Stimulated activated memory B cell treated with anti-CD40 and anti-IgM and Interleukin-4, amounts not matched to agents 10 μg/mL and 1 μg/mL and 100 μg/mL, for 72 hours (primary cell): Measurements from ENCODE around the gene MAML3.
"Not testable (repeated sequence)": the region's sequence is repeated elsewhere in the genome, so short reads cannot be mapped to it uniquely, and the experiment has no call there.

ENCODE experiments used
- ATAC-seq: fragments of 150-1000 bp; cut with Tn5 transposase; 2 replicates; pipeline ENCODE4 v1.10.0; 2021
- H3K27ac Mint-ChIP-seq: one replicate; pipeline ENCODE4 v1.8.0; 2022; ENCODE audit warnings: mild to moderate bottlenecking, mixed read lengths
- H3K27me3 Mint-ChIP-seq: one replicate; pipeline ENCODE4 v1.8.0; 2022; ENCODE audit warnings: mixed read lengths
- H3K36me3 Mint-ChIP-seq: one replicate; pipeline ENCODE4 v1.8.0; 2022; ENCODE audit warnings: mixed read lengths
- H3K4me1 Mint-ChIP-seq: one replicate; pipeline ENCODE4 v1.8.0; 2022; ENCODE audit warnings: mixed read lengths
- H3K4me3 Mint-ChIP-seq: one replicate; pipeline ENCODE4 v1.8.0; 2022; ENCODE audit warnings: mild to moderate bottlenecking, moderate library complexity, mixed read lengths
- H3K9me3 Mint-ChIP-seq: one replicate; pipeline ENCODE4 v1.8.0; 2022; ENCODE audit warnings: mixed read lengths

MAML3 gene

GRCh38 chr4:139698167-139698925, 455.6 kb downstream of the MAML3 start:
- not testable (repeated sequence) for H3K4me3 Mint-ChIP-seq, H3K27ac Mint-ChIP-seq, H3K27me3 Mint-ChIP-seq, ATAC-seq, H3K4me1 Mint-ChIP-seq, H3K36me3 Mint-ChIP-seq
- H3K9me3 Mint-ChIP-seq: peaks cover 12% of the 10 kb centered on the region

DNA sequence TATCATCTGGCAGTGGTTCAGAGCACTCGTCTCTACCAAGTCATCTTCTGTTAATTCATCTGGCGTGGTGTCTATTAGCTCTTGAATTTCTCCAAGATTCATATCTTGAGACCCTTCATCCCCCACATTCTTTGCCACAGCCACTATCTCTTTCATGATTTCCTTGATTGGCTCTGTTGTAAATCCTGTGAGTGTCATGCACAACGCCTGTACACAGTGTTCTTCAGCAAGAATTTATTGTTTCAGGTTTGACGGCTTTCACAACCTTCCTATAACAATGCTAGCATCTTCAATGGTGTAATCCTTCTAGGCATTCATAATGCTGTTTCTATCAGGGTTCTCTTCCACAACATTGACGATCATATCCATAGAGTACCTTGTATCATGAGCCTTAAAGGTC, 457.5 kb downstream of the MAML3 start:
- H3K4me1 Mint-ChIP-seq: no peaks in the 10 kb centered on the region
- no peak overlapping the region for H3K4me3 Mint-ChIP-seq

DNA sequence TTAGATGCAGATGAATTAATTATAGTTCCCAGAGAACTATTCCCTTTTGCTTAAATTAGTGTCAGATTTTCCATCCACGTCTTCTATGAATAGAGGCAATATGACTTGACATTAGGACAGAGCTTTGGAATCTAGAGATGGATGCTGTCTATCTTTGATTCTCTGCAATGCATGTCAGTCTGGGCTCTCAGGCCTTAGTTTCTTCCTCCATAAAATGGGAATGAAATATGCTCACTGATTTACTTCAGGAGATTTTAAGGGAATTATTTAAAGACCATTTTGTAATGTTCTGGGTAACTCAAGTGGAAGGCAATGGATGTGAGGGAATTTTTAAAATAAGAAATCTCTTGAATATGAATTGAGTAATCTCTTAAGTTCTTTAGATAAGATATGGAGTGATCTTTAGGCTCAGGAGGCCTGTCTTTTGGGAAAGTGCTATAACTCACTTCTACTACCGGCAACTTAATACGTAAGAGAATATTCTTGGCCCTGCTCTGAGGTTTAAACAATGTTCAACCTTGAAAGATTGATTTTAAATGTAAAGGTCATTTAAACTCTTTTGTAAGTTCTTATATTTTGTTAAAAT, 459.4 kb downstream of the MAML3 start:
- Mint-ChIP-seq H3K36me3 (peaks cover 6% of the 10 kb centered on the region), H3K27me3 (no peaks in the 10 kb centered on the region), H3K4me3 (no peak overlapping the region), H3K9me3 (peaks cover 12% of the 10 kb centered on the region), H3K27ac (no peak overlapping the region), H3K4me1 (no peaks in the 10 kb centered on the region)
- no peak for ATAC-seq

More for the DNA sequence above, 457.5 kb downstream of the MAML3 start:
- H3K36me3 Mint-ChIP-seq: peaks cover 6% of the 10 kb centered on the region
- ATAC-seq: no peak
- peaks cover 12% of the 10 kb centered on the region for H3K9me3 Mint-ChIP-seq
- no peaks in the 10 kb centered on the region for H3K27me3 Mint-ChIP-seq
- H3K27ac Mint-ChIP-seq: no peak overlapping the region

DNA sequence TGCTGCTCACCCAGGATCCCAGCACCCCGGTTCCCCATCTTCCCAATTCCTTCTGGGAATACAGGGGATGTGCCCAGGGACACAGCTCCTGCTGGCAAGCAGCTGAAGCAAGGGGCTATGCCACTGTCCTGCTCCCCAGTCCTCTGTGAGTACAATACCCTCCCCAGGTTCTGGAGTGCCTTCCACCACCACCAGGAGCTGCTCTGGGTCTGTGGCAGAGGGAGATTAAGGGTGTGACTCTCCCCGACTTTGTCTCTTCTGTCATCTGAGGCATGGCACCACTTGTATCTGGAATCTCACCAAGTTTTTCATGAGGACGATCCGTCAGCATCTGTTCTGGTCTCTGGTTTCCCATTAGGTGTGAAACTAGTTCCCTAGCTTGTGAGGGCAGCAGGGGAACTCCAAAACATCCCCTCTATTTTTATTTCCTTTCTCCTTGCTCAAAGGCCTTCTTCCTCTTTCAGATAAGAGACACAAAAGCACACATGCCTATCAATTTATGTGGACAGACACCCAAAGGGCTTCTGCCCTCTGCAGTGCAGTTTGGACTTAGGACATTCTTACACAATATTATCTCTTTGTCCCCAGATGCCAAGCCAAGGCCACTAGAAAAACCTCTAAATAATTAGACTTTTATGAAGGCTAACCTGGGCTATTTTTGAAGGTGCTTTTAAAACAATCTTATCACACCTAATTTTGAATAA, 461.5 kb downstream of the MAML3 start:
- Mint-ChIP-seq H3K27ac (no peak overlapping the region), H3K36me3 (no peaks in the 10 kb centered on the region), H3K4me3 (no peak overlapping the region), H3K4me1 (no peaks in the 10 kb centered on the region), H3K27me3 (no peaks in the 10 kb centered on the region), H3K9me3 (peaks cover 9% of the 10 kb centered on the region)
- ATAC-seq: no peak

GRCh38 chr4:139690419-139690818, 463.6 kb downstream of the MAML3 start:
- H3K9me3 Mint-ChIP-seq: no peaks in the 10 kb centered on the region
- H3K27me3 Mint-ChIP-seq: no peaks in the 10 kb centered on the region
- no peak overlapping the region for H3K27ac Mint-ChIP-seq
- H3K4me1 Mint-ChIP-seq: no peaks in the 10 kb centered on the region
- no peak overlapping the region for H3K4me3 Mint-ChIP-seq
- H3K36me3 Mint-ChIP-seq: no peaks in the 10 kb centered on the region
- ATAC-seq: no peak

DNA sequence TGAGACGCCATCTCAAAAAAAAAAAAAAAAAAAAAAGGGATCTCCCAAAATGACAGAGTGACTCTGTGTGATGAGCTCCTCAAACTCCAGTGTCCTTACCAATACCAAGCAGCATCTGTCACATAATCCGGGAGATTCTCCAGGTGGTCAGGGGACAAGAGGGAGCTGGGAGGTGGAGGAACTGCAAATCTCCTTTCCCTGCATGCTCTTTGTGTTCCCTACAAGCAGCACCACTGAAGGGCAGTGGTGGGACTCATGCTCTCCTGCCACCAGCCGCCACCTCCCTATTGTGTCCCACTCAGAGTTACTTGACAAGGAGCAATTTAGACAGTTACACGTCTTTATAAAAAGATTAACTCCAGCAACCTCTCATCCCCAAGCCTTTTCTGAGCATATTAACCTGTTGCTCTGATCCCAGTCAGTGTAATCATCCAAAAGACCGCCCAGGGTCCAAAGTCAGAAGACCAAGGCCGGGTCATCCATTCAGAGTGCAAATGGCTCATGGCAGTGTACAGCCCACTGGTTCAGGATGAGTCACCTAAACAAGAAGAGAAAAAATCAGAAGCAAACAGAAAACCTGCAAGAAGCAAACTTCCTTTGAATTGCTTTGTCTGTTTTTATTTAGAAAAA, 464.8 kb downstream of the MAML3 start:
- ATAC-seq: no peak
- H3K27ac Mint-ChIP-seq: no peak overlapping the region
- no peaks in the 10 kb centered on the region for H3K9me3 Mint-ChIP-seq
- no peaks in the 10 kb centered on the region for H3K36me3 Mint-ChIP-seq
- H3K27me3 Mint-ChIP-seq: no peaks in the 10 kb centered on the region
- no peaks in the 10 kb centered on the region for H3K4me1 Mint-ChIP-seq
- no peak overlapping the region for H3K4me3 Mint-ChIP-seq

- ATAC-seq: no peak
- no peaks in the 10 kb centered on the region for H3K9me3 Mint-ChIP-seq
- H3K27me3 Mint-ChIP-seq: no peaks in the 10 kb centered on the region
- no peak overlapping the region for H3K27ac Mint-ChIP-seq
- H3K4me3 Mint-ChIP-seq: no peak overlapping the region
- H3K36me3 Mint-ChIP-seq: no peaks in the 10 kb centered on the region
- no peaks in the 10 kb centered on the region for H3K4me1 Mint-ChIP-seq
These were observed 467.0 kb downstream of the MAML3 start for GRCh38 chr4:139686988-139687387.

- Mint-ChIP-seq H3K27ac (no peak overlapping the region), H3K36me3 (no peaks in the 10 kb centered on the region), H3K9me3 (no peaks in the 10 kb centered on the region), H3K4me3 (no peak overlapping the region), H3K4me1 (no peaks in the 10 kb centered on the region), H3K27me3 (no peaks in the 10 kb centered on the region)
- no peak for ATAC-seq
These were observed 467.9 kb downstream of the MAML3 start for GRCh38 chr4:139686130-139686529.

- no peak overlapping the region for H3K27ac Mint-ChIP-seq
- no peaks in the 10 kb centered on the region for H3K4me1 Mint-ChIP-seq
- ATAC-seq: no peak
- no peaks in the 10 kb centered on the region for H3K27me3 Mint-ChIP-seq
- no peaks in the 10 kb centered on the region for H3K9me3 Mint-ChIP-seq
- H3K36me3 Mint-ChIP-seq: no peaks in the 10 kb centered on the region
- no peak overlapping the region for H3K4me3 Mint-ChIP-seq
These were observed 468.8 kb downstream of the MAML3 start for GRCh38 chr4:139685180-139685579.

DNA sequence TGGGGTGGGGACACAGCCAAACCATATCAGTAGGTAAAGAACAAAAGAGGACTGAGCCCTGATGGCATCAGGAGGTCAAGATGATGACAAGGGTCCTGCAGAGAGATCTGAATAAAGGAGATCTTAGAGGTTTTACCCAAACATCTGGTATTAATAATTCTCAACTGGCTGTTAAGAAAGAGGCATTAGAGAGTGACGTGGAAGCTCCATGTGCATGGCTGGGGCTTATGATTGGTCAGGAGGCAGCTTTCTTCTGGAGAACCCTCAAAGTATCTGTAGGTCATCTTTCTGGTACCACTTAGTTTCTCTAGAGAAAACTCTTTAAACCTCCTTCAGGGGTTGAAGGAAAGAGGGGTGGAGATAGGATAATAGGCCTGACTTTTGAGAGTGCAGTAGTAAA, 469.6 kb downstream of the MAML3 start:
- no peaks in the 10 kb centered on the region for H3K36me3 Mint-ChIP-seq
- H3K27ac Mint-ChIP-seq: no peak overlapping the region
- no peaks in the 10 kb centered on the region for H3K27me3 Mint-ChIP-seq
- no peaks in the 10 kb centered on the region for H3K4me1 Mint-ChIP-seq
- no peaks in the 10 kb centered on the region for H3K9me3 Mint-ChIP-seq
- no peak overlapping the region for H3K4me3 Mint-ChIP-seq
- ATAC-seq: no peak

DNA sequence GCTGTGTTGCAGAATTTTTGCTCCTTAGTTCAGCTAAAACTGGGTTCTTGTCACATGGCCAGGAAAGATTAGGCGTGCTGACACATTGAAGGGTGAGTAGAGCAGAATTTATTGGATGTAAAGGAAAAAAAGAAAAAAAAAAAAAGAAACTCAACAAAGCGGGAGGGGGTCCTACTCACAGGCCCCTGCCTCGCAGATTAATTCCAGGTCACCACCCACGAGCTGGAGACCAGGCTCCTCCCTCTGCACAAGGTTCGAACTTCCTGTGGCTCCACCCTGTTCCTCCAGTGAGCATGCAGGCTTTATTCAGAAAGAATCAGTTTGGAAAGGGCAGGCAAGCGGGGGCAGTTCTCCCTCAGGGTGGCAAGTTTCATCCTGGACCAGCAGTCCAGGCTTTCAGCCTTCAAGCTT, 471.2 kb downstream of the MAML3 start:
- H3K36me3 Mint-ChIP-seq: no peaks in the 10 kb centered on the region

DNA sequence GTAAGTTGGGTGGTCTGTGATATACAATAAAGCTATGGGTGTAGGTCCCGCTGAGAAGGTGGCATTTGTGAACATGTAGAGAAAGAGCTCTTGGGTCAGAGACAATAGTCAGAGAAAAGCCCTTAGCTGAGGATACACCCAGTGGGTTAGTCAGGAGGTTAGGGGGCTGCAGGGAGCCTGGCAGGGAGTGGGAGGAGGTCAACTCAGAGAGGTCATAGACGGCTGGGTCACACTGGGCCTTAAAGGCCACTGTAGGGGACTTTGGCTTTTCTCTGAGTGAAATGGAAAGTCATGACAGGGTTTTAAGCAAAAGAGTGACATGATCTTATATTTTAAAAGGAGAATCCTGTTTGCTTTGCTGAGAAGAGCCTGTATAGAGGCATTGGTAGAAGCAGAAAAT, 471.7 kb downstream of the MAML3 start:
- Mint-ChIP-seq H3K27me3 (no peaks in the 10 kb centered on the region), H3K9me3 (no peaks in the 10 kb centered on the region), H3K27ac (no peak overlapping the region), H3K4me1 (no peaks in the 10 kb centered on the region), H3K36me3 (no peaks in the 10 kb centered on the region), H3K4me3 (no peak overlapping the region)
- ATAC-seq: no peak

More for the DNA sequence above, 471.2 kb downstream of the MAML3 start:
- Mint-ChIP-seq H3K9me3 (no peaks in the 10 kb centered on the region), H3K27me3 (no peaks in the 10 kb centered on the region), H3K27ac (no peak overlapping the region), H3K4me1 (no peaks in the 10 kb centered on the region), H3K4me3 (no peak overlapping the region)
- no peak for ATAC-seq

GRCh38 chr4:139676913-139677585, 476.9 kb downstream of the MAML3 start:
- peaks cover 11% of the 10 kb centered on the region for H3K4me1 Mint-ChIP-seq
- H3K4me3 Mint-ChIP-seq: no peak overlapping the region

GRCh38 chr4:139676365-139676764, 477.6 kb downstream of the MAML3 start:
- Mint-ChIP-seq H3K27me3 (no peaks in the 10 kb centered on the region), H3K4me1 (peaks cover 11% of the 10 kb centered on the region), H3K36me3 (no peaks in the 10 kb centered on the region), H3K4me3 (no peak overlapping the region), H3K27ac (no peak overlapping the region), H3K9me3 (no peaks in the 10 kb centered on the region)
- no peak for ATAC-seq

More at GRCh38 chr4:139676913-139677585, 476.9 kb downstream of the MAML3 start:
- no peaks in the 10 kb centered on the region for H3K9me3 Mint-ChIP-seq
- no peaks in the 10 kb centered on the region for H3K27me3 Mint-ChIP-seq
- H3K27ac Mint-ChIP-seq: no peak overlapping the region
- no peak for ATAC-seq
- no peaks in the 10 kb centered on the region for H3K36me3 Mint-ChIP-seq

- no peaks in the 10 kb centered on the region for H3K36me3 Mint-ChIP-seq
These were observed 478.3 kb downstream of the MAML3 start for GRCh38 chr4:139675651-139676050.

More at GRCh38 chr4:139675651-139676050, 478.3 kb downstream of the MAML3 start:
- peaks cover 11% of the 10 kb centered on the region for H3K4me1 Mint-ChIP-seq
- no peaks in the 10 kb centered on the region for H3K27me3 Mint-ChIP-seq
- no peaks in the 10 kb centered on the region for H3K9me3 Mint-ChIP-seq
- no peak overlapping the region for H3K4me3 Mint-ChIP-seq
- ATAC-seq: no peak
- peak overlapping the region; percentile 1 for H3K27ac Mint-ChIP-seq
